ENCODE measurements around the gene KCP.
"Not testable (repeated sequence)": the region's sequence is repeated elsewhere in the genome, so short reads cannot be mapped to it uniquely, and the experiment has no call there.

KCP gene

GRCh38 chr7:128921866-128922440, 11.4 kb upstream of the KCP start:
- no peak for DNase-seq (ENCODE audit: low read depth)

GRCh38 chr7:128920913-128921582, 10.5 kb upstream of the KCP start:
- no peak for DNase-seq (ENCODE audit: low read depth)

GRCh38 chr7:128919881-128920799, 9.6 kb upstream of the KCP start:
- DNase-seq (ENCODE audit: low read depth) = no peak

- no peak for DNase-seq (ENCODE audit: low read depth)
Observed at GRCh38 chr7:128919241-128919640, 8.7 kb upstream of the KCP start.

GRCh38 chr7:128918016-128918665, 7.6 kb upstream of the KCP start:
- DNase-seq (ENCODE audit: low read depth) = no peak

GRCh38 chr7:128917122-128917521, 6.6 kb upstream of the KCP start:
- DNase-seq (ENCODE audit: low read depth) = no peak

- no peak for DNase-seq (ENCODE audit: low read depth)
Observed at GRCh38 chr7:128916643-128916915, 6.1 kb upstream of the KCP start.

- no peak for DNase-seq (ENCODE audit: low read depth)
Observed at GRCh38 chr7:128915841-128916642, 5.5 kb upstream of the KCP start.

GRCh38 chr7:128915271-128915819, 4.8 kb upstream of the KCP start:
- no peak for DNase-seq (ENCODE audit: low read depth)

GRCh38 chr7:128914566-128915151, 4.2 kb upstream of the KCP start:
- DNase-seq (ENCODE audit: low read depth) = no peak

GRCh38 chr7:128913870-128914565, 3.5 kb upstream of the KCP start:
- no peak for DNase-seq (ENCODE audit: low read depth)

- not testable (repeated sequence) for DNase-seq (ENCODE audit: low read depth)
Observed at GRCh38 chr7:128912709-128913495, 2.4 kb upstream of the KCP start.

- DNase-seq (ENCODE audit: low read depth) = no peak
Observed at GRCh38 chr7:128912281-128912680, 1.8 kb upstream of the KCP start.

- DNase-seq (ENCODE audit: low read depth) = peak; percentile 33
Observed at GRCh38 chr7:128911423-128912031, 1.0 kb upstream of the KCP start.

GRCh38 chr7:128909625-128910568, 612 bp downstream of the KCP start:
- DNase-seq (ENCODE audit: low read depth) = no peak

GRCh38 chr7:128908750-128909624, 1.5 kb downstream of the KCP start:
- DNase-seq (ENCODE audit: low read depth) = no peak
